Stimulated activated CD8-positive, alpha-beta memory T cell treated with anti-CD3 and anti-CD28 coated beads, Interleukin-15, amount 100 ng/mL, for 24 hours (primary cell): ENCODE measurements around the gene DAPK2.
"Not testable (repeated sequence)": the region's sequence is repeated elsewhere in the genome, so short reads cannot be mapped to it uniquely, and the experiment has no call there.

ENCODE experiments used
- DNase-seq: peaks from one replicate; pipeline ENCODE4 v3.0.0-alpha.2; 2020; ENCODE audit warnings: low read depth

DAPK2 gene

GRCh38 chr15:63915209-63915872, 130.9 kb downstream of the DAPK2 start:
- DNase-seq = no peak

GRCh38 chr15:63913786-63914315, 132.4 kb downstream of the DAPK2 start:
- DNase-seq = no peak

- DNase-seq = no peak
Measured at GRCh38 chr15:63913336-63913735, 132.9 kb downstream of the DAPK2 start.

- no peak for DNase-seq
Measured at GRCh38 chr15:63912061-63912615, 134.1 kb downstream of the DAPK2 start.

GRCh38 chr15:63911160-63911559, 135.1 kb downstream of the DAPK2 start:
- DNase-seq = no peak

- DNase-seq = no peak
Measured at GRCh38 chr15:63909819-63910437, 136.4 kb downstream of the DAPK2 start.

GRCh38 chr15:63908991-63909390, 137.3 kb downstream of the DAPK2 start:
- DNase-seq = no peak

GRCh38 chr15:63908281-63908680, 138.0 kb downstream of the DAPK2 start:
- no peak for DNase-seq

GRCh38 chr15:63907521-63907920, 138.8 kb downstream of the DAPK2 start:
- no peak for DNase-seq

GRCh38 chr15:63906266-63906584, 140.1 kb downstream of the DAPK2 start:
- no peak for DNase-seq

GRCh38 chr15:63905558-63906265, 140.6 kb downstream of the DAPK2 start:
- DNase-seq = no peak

- no peak for DNase-seq
Measured at GRCh38 chr15:63905131-63905530, 141.2 kb downstream of the DAPK2 start.

GRCh38 chr15:63904042-63904441, 142.2 kb downstream of the DAPK2 start:
- DNase-seq = no peak

- DNase-seq = no peak
Measured at GRCh38 chr15:63902671-63903035, 143.6 kb downstream of the DAPK2 start.

- DNase-seq = no peak
Measured at GRCh38 chr15:63901912-63902670, 144.2 kb downstream of the DAPK2 start.

GRCh38 chr15:63900306-63900705, 146.0 kb downstream of the DAPK2 start:
- no peak for DNase-seq

- DNase-seq = not testable (repeated sequence)
Measured at GRCh38 chr15:63899606-63900005, 146.7 kb downstream of the DAPK2 start.

GRCh38 chr15:63899193-63899592, 147.1 kb downstream of the DAPK2 start:
- no peak for DNase-seq

- no peak for DNase-seq
Measured at GRCh38 chr15:63896336-63897115, 149.8 kb downstream of the DAPK2 start.

- DNase-seq = no peak
Measured at GRCh38 chr15:63895787-63896218, 150.5 kb downstream of the DAPK2 start.

- DNase-seq = no peak
Measured at GRCh38 chr15:63895194-63895593, 151.1 kb downstream of the DAPK2 start.

- DNase-seq = no peak
Measured at GRCh38 chr15:63894662-63894949, 151.7 kb downstream of the DAPK2 start.
